ENCODE results near the gene TBC1D10A. TPM values are rescaled to one million over a fixed set of nuclear protein-coding genes. Genes with fewer than 3 reads are reported as not detected.

The TBC1D10A gene
- total RNA-seq, 3 donors from 2014 or later: 29.7 to 41.4 (median 32.2) TPM

DNA sequence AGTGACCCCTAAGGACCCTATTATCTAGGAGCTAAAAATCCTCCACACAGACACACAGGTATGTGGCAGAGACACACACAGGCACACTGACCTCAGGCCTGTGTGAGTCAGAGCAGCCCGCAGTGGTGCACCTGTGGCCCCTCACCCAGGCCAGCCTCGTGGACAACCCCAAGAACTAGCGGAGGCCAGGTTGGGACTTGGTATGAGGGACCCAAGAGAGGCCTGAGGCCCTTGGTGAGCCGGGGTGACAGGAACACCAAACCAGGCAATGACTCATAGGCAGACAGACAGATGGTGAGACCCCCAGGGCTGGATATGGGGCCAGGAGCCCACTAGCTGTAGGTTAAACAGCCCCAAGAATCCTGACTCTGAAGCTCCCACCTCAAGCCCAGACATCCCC, 43.4 kb downstream of the TBC1D10A start:
- Histone ChIP-seq H3K4me3 (no peak overlapping the region), H3K36me3 (ENCODE audit: low read depth) (no peaks in the 10 kb centered on the region), H3K9me3 (no peaks in the 10 kb centered on the region), H3K4me1 (ENCODE audit: low read depth) (peaks cover under 1% of the 10 kb centered on the region)
- intact Hi-C loops (cut with DNase I, micrococcal nuclease): loop anchor here in 1 of 2 donors (10.0 kb wide), 1 partner anchor 61 kb away; no protein-coding TSS in a partner anchor
- no peak for DNase-seq
- TF ChIP-seq, protein P1, sequence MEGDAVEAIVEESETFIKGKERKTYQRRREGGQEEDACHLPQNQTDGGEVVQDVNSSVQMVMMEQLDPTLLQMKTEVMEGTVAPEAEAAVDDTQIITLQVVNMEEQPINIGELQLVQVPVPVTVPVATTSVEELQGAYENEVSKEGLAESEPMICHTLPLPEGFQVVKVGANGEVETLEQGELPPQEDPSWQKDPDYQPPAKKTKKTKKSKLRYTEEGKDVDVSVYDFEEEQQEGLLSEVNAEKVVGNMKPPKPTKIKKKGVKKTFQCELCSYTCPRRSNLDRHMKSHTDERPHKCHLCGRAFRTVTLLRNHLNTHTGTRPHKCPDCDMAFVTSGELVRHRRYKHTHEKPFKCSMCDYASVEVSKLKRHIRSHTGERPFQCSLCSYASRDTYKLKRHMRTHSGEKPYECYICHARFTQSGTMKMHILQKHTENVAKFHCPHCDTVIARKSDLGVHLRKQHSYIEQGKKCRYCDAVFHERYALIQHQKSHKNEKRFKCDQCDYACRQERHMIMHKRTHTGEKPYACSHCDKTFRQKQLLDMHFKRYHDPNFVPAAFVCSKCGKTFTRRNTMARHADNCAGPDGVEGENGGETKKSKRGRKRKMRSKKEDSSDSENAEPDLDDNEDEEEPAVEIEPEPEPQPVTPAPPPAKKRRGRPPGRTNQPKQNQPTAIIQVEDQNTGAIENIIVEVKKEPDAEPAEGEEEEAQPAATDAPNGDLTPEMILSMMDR (IDR thresholded peaks at IDR 0.05): no peak
- ATAC-seq: no peak

DNA sequence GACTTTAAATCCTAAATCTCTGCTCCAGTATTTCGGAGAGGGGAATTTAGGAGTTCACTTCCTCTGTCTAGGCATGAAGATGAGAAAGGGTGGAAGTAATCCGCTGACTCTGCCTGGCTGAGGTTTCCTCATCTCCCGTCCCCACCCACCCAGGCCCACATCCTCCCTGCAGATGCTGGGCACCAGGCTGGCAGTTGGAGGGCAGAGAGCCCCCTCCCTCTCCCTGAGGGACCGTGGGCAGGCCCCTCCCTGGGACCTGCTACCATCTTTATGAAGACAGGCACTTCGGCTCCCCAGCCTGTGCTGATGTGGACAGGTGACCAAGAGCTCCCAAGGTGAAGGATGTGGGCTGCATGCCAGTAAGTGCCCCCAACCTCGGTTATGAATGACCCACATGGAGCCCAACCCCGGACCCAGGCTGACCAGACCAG, 44.1 kb downstream of the TBC1D10A start:
- no peak overlapping the region for H3K4me3 ChIP-seq
- H3K9me3 ChIP-seq: no peaks in the 10 kb centered on the region
- intact Hi-C loops (cut with DNase I, micrococcal nuclease): loop anchor here in 1 of 2 donors (10.0 kb wide), 1 partner anchor 62 kb away; no protein-coding TSS in a partner anchor
- no peak for ATAC-seq
- H3K36me3 ChIP-seq (ENCODE audit: low read depth): no peaks in the 10 kb centered on the region
- H3K4me1 ChIP-seq (ENCODE audit: low read depth): peaks cover 6% of the 10 kb centered on the region
- no peak for DNase-seq
- TF ChIP-seq, protein P1 (IDR thresholded peaks at IDR 0.05): no peak

DNA sequence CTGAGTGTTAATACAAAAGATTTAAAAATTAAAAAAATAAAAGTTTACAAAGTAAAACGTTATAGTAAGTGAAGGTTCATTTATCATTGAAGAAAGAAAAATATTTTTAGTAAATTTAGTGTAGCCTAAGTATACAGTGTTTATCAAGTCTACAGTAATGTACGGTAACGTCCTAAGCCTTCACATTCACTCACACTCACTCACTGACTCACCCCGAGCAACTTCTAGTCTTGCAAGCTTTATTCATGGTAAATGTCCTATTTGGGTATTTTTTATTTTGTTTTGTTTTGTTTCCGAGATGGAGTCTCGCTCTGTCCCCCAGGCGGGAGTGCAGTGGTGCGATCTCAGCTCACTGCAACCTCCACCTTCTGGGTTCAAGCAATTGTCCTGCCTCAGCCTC, 46.2 kb downstream of the TBC1D10A start:
- TF ChIP-seq, protein P1 (IDR thresholded peaks at IDR 0.05): no peak
- H3K4me3 ChIP-seq: no peak overlapping the region
- DNase-seq (no peak), ATAC-seq (no peak)
- no peaks in the 10 kb centered on the region for H3K9me3 ChIP-seq
- peaks cover 6% of the 10 kb centered on the region for H3K4me1 ChIP-seq (ENCODE audit: low read depth)
- no peaks in the 10 kb centered on the region for H3K36me3 ChIP-seq (ENCODE audit: low read depth)
- intact Hi-C loops (cut with DNase I, micrococcal nuclease): loop anchor here in 1 of 2 donors (10.0 kb wide), 1 partner anchor 64 kb away; no protein-coding TSS in a partner anchor

DNA sequence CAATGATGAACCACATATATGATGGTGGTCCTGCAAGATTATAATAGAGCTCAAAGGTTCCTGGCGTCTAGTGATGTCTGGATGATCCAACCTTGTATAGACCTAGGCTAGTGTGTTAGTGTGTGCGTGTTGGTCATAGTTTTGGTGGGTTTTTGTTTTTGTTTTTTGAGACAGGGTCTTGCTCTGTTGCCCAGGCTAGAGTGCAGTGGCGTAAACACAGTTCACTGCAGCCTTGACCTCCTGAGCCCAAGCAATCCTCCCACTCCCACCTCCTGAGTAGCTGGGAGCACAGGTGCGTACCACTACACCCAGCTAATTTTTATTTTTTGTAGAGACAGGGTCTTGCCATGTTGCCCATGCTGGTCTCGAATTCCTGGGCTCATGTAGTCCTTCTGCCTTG, 46.8 kb downstream of the TBC1D10A start:
- TF ChIP-seq, protein P1 (IDR thresholded peaks at IDR 0.05): no peak
- no peak for ATAC-seq
- H3K4me3 ChIP-seq: no peak overlapping the region
- intact Hi-C loops (cut with DNase I, micrococcal nuclease): loop anchor here in 1 of 2 donors (10.0 kb wide), 1 partner anchor 65 kb away; no protein-coding TSS in a partner anchor
- no peaks in the 10 kb centered on the region for H3K36me3 ChIP-seq (ENCODE audit: low read depth)
- no peaks in the 10 kb centered on the region for H3K9me3 ChIP-seq
- peaks cover 6% of the 10 kb centered on the region for H3K4me1 ChIP-seq (ENCODE audit: low read depth)
- DNase-seq: no peak

DNA sequence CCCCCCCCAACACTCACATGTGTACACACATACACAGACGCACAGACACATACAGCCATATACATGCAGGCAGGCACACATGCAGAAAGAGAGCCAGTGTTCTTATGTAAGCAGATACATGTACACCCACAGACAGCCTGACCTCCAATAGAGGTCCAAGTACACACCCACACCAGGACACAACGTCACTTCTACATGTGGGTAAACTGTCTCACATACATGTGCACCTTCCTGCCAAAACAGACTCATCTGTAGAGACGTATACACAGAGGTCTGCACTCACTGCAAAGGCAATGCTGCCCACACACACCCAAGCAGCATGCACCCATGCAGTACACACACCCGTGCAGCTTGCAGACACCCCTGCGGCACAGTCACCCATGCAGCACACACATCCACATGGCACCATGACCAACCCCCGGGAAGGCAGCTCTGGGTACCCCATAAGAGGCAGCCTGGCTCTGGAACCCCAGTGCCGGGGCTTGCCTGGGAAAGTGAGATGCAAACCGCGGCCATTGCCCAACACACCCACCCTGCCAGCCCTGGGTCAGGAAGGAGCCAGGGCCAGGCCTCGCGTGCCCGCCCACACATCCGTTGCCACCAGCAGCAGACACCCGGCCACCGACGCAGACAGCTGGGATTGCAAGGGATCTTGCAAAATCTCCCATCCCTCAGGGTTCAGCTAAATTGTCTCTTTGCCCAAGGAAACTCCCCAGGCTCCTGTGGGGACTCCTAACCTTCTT, 47.5 kb downstream of the TBC1D10A start:
- Histone ChIP-seq H3K36me3 (ENCODE audit: low read depth) (no peaks in the 10 kb centered on the region), H3K4me1 (ENCODE audit: low read depth) (peaks cover 6% of the 10 kb centered on the region), H3K9me3 (no peaks in the 10 kb centered on the region), H3K4me3 (no peak overlapping the region)
- ATAC-seq (no peak), DNase-seq (no peak)
- intact Hi-C loops (cut with DNase I, micrococcal nuclease): no loop called here
- TF ChIP-seq, protein P1 (IDR thresholded peaks at IDR 0.05): no peak
